ENCODE data around the gene UBR3. TPM values are rescaled to one million over a fixed set of nuclear protein-coding genes. Genes with fewer than 3 reads are reported as not detected.

The UBR3 gene
- total and polyA plus RNA-seq, 2 experiments from 2014 or later: 10.7 to 28.0 TPM

DNA sequence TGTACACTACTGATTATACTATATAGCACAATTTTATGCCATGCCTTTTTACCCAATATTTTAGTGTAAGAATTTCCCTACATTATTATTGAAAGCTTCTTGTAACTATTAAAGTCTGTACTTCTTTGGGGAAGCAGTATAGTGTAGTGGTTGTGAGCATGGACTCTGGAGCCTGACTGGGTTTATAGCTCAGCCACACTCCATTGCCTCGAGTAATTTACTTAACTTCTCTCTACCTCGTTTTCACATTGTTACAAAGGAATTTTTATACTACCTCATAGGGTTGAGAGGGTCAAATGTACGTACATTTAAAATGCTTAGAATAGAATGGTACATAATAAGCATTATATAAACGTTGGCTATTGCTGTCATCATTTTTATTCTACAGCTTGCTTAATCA, 139.2 kb downstream of the UBR3 start (continued):
- TF ChIP-seq, protein P1, sequence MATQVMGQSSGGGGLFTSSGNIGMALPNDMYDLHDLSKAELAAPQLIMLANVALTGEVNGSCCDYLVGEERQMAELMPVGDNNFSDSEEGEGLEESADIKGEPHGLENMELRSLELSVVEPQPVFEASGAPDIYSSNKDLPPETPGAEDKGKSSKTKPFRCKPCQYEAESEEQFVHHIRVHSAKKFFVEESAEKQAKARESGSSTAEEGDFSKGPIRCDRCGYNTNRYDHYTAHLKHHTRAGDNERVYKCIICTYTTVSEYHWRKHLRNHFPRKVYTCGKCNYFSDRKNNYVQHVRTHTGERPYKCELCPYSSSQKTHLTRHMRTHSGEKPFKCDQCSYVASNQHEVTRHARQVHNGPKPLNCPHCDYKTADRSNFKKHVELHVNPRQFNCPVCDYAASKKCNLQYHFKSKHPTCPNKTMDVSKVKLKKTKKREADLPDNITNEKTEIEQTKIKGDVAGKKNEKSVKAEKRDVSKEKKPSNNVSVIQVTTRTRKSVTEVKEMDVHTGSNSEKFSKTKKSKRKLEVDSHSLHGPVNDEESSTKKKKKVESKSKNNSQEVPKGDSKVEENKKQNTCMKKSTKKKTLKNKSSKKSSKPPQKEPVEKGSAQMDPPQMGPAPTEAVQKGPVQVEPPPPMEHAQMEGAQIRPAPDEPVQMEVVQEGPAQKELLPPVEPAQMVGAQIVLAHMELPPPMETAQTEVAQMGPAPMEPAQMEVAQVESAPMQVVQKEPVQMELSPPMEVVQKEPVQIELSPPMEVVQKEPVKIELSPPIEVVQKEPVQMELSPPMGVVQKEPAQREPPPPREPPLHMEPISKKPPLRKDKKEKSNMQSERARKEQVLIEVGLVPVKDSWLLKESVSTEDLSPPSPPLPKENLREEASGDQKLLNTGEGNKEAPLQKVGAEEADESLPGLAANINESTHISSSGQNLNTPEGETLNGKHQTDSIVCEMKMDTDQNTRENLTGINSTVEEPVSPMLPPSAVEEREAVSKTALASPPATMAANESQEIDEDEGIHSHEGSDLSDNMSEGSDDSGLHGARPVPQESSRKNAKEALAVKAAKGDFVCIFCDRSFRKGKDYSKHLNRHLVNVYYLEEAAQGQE (IDR thresholded peaks at IDR 0.05; ENCODE audit: unreplicated experiment): no peak
- no peak for TF ChIP-seq JUNB (IDR thresholded peaks at IDR 0.05; ENCODE audit: unreplicated experiment)

DNA sequence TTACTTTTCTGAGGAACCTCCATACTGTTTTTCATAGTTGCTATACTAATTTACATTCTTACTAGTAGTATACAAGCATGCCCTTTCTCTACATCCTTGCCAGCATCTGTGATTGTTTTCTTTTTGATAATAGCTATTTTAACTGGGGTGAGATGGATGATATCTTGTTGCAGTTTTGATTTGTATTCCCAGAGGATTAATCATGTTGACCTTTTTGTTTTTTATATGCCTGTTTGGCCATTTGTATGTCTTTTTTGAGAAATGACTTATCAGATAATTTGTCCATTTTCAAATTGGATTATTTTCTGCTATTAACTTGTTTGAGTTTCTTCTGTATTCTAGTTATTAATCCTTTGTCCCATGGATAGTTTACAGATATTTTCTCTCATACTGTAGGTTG, 141.5 kb downstream of the UBR3 start:
- TF ChIP-seq EZH2 (IDR thresholded peaks at IDR 0.05; ENCODE audit: low read depth, unreplicated experiment) (no peak), STAT1 (IDR thresholded peaks at IDR 0.05; ENCODE audit: unreplicated experiment) (no peak), JUNB (IDR thresholded peaks at IDR 0.05; ENCODE audit: unreplicated experiment) (no peak)
- no peaks in the 10 kb centered on the region for H3K4me1 ChIP-seq (ENCODE audit: insufficient read depth)
- Mint-ChIP-seq H3K4me1 (no peaks in the 10 kb centered on the region), H3K36me3 (ENCODE audit: low read depth) (peaks cover 16% of the 10 kb centered on the region; the same call in 2 of the 3 replicates), H3K27ac (no peak overlapping the region), H3K9me3 (peaks cover 4% of the 10 kb centered on the region; the same call in 1 of the 3 replicates), H3K4me3 (no peak overlapping the region), H3K27me3 (ENCODE audit: insufficient read depth, low read depth, poor library complexity) (no peaks in the 10 kb centered on the region)
- no peak for DNase-seq (ENCODE audit: low spot score)
- 0 out of 2 replicates have a peak, but pooled peaks cover 3% of the 10 kb centered on the region for H3K9me2 ChIP-seq (ENCODE audit: insufficient read depth)
- no peaks in the 10 kb centered on the region for H3K79me2 ChIP-seq (replicated peaks; ENCODE audit: insufficient read depth)
- H3K4me3 ChIP-seq: no peak overlapping the region
- no peak overlapping the region for H3K27ac ChIP-seq (ENCODE audit: low read depth)
- no peak overlapping the region for H3K4me2 ChIP-seq
- H3K27me3 ChIP-seq (ENCODE audit: insufficient read depth): no peaks in the 10 kb centered on the region
- no peak overlapping the region for H2AFZ ChIP-seq
- no peaks in the 10 kb centered on the region for H3F3A ChIP-seq (replicated peaks; ENCODE audit: low read depth)
- H3K36me3 ChIP-seq (ENCODE audit: insufficient read depth): no peaks in the 10 kb centered on the region
- ATAC-seq: no peak
- no peaks in the 10 kb centered on the region for H4K20me1 ChIP-seq (replicated peaks; ENCODE audit: insufficient read depth)

DNA sequence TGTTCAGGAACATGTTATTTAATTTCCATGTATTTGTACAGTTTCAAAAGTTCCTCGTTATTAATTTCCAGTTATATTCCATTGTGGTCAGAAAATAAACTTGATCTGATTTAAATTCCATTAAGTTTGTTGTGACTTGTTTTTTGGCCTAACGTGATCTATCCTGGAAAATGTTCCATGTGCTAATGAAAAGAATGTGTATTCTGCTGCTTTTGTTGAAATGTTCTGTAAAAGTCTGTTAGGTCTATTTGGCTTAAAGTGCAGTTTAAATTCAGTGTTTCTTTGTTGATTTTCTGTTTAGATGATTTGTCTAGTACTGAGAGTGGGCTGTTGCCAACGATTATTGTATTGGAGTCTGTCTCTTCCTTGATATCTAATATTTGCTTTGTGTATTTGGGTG, 148.0 kb downstream of the UBR3 start:
- no peaks in the 10 kb centered on the region for H3K79me2 ChIP-seq (replicated peaks; ENCODE audit: insufficient read depth)
- H3K36me3 ChIP-seq (ENCODE audit: insufficient read depth): peaks cover 10% of the 10 kb centered on the region
- ATAC-seq: no peak
- no peaks in the 10 kb centered on the region for H3K4me1 ChIP-seq (ENCODE audit: insufficient read depth)
- H3F3A ChIP-seq (replicated peaks; ENCODE audit: low read depth): no peaks in the 10 kb centered on the region
- H3K27me3 Mint-ChIP-seq (ENCODE audit: insufficient read depth, low read depth, poor library complexity): peaks cover 2% of the 10 kb centered on the region
- H3K27ac Mint-ChIP-seq: no peak overlapping the region
- no peak overlapping the region for H3K4me3 Mint-ChIP-seq
- H3K4me3 ChIP-seq: no peak overlapping the region
- H3K4me1 Mint-ChIP-seq: peaks cover 3% of the 10 kb centered on the region; the same call in 2 of the 3 replicates
- H3K4me2 ChIP-seq: no peak overlapping the region
- H2AFZ ChIP-seq: no peak overlapping the region
- no peak overlapping the region for H3K27ac ChIP-seq (ENCODE audit: low read depth)
- no peaks in the 10 kb centered on the region for H4K20me1 ChIP-seq (replicated peaks; ENCODE audit: insufficient read depth)
- no peaks in the 10 kb centered on the region for H3K27me3 ChIP-seq (ENCODE audit: insufficient read depth)
- DNase-seq (ENCODE audit: low spot score): no peak
- peaks cover 39% of the 10 kb centered on the region for H3K36me3 Mint-ChIP-seq (ENCODE audit: low read depth)
- H3K9me3 Mint-ChIP-seq: peaks cover 20% of the 10 kb centered on the region
- peaks cover 7% of the 10 kb centered on the region; the same call in 1 of the 2 replicates for H3K9me2 ChIP-seq (ENCODE audit: insufficient read depth)
- TF ChIP-seq STAT1 (IDR thresholded peaks at IDR 0.05; ENCODE audit: unreplicated experiment) (no peak), EZH2 (IDR thresholded peaks at IDR 0.05; ENCODE audit: low read depth, unreplicated experiment) (no peak), JUNB (IDR thresholded peaks at IDR 0.05; ENCODE audit: unreplicated experiment) (no peak)
- TF ChIP-seq, protein P2, sequence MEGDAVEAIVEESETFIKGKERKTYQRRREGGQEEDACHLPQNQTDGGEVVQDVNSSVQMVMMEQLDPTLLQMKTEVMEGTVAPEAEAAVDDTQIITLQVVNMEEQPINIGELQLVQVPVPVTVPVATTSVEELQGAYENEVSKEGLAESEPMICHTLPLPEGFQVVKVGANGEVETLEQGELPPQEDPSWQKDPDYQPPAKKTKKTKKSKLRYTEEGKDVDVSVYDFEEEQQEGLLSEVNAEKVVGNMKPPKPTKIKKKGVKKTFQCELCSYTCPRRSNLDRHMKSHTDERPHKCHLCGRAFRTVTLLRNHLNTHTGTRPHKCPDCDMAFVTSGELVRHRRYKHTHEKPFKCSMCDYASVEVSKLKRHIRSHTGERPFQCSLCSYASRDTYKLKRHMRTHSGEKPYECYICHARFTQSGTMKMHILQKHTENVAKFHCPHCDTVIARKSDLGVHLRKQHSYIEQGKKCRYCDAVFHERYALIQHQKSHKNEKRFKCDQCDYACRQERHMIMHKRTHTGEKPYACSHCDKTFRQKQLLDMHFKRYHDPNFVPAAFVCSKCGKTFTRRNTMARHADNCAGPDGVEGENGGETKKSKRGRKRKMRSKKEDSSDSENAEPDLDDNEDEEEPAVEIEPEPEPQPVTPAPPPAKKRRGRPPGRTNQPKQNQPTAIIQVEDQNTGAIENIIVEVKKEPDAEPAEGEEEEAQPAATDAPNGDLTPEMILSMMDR (conservative IDR thresholded peaks at IDR 0.05; ENCODE audit: low read depth in 2 of 2): no peak
- TF ChIP-seq, protein P3, sequence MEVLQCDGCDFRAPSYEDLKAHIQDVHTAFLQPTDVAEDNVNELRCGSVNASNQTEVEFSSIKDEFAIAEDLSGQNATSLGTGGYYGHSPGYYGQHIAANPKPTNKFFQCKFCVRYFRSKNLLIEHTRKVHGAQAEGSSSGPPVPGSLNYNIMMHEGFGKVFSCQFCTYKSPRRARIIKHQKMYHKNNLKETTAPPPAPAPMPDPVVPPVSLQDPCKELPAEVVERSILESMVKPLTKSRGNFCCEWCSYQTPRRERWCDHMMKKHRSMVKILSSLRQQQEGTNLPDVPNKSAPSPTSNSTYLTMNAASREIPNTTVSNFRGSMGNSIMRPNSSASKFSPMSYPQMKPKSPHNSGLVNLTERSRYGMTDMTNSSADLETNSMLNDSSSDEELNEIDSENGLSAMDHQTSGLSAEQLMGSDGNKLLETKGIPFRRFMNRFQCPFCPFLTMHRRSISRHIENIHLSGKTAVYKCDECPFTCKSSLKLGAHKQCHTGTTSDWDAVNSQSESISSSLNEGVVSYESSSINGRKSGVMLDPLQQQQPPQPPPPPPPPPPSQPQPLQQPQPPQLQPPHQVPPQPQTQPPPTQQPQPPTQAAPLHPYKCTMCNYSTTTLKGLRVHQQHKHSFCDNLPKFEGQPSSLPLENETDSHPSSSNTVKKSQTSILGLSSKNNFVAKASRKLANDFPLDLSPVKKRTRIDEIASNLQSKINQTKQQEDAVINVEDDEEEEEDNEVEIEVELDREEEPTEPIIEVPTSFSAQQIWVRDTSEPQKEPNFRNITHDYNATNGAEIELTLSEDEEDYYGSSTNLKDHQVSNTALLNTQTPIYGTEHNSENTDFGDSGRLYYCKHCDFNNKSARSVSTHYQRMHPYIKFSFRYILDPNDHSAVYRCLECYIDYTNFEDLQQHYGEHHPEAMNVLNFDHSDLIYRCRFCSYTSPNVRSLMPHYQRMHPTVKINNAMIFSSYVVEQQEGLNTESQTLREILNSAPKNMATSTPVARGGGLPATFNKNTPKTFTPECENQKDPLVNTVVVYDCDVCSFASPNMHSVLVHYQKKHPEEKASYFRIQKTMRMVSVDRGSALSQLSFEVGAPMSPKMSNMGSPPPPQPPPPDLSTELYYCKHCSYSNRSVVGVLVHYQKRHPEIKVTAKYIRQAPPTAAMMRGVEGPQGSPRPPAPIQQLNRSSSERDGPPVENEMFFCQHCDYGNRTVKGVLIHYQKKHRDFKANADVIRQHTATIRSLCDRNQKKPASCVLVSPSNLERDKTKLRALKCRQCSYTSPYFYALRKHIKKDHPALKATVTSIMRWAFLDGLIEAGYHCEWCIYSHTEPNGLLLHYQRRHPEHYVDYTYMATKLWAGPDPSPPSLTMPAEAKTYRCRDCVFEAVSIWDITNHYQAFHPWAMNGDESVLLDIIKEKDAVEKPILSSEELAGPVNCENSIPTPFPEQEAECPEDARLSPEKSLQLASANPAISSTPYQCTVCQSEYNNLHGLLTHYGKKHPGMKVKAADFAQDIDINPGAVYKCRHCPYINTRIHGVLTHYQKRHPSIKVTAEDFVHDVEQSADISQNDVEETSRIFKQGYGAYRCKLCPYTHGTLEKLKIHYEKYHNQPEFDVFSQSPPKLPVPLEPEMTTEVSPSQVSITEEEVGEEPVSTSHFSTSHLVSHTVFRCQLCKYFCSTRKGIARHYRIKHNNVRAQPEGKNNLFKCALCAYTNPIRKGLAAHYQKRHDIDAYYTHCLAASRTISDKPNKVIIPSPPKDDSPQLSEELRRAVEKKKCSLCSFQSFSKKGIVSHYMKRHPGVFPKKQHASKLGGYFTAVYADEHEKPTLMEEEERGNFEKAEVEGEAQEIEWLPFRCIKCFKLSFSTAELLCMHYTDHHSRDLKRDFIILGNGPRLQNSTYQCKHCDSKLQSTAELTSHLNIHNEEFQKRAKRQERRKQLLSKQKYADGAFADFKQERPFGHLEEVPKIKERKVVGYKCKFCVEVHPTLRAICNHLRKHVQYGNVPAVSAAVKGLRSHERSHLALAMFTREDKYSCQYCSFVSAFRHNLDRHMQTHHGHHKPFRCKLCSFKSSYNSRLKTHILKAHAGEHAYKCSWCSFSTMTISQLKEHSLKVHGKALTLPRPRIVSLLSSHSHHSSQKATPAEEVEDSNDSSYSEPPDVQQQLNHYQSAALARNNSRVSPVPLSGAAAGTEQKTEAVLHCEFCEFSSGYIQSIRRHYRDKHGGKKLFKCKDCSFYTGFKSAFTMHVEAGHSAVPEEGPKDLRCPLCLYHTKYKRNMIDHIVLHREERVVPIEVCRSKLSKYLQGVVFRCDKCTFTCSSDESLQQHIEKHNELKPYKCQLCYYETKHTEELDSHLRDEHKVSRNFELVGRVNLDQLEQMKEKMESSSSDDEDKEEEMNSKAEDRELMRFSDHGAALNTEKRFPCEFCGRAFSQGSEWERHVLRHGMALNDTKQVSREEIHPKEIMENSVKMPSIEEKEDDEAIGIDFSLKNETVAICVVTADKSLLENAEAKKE (CRISPR knock-in tag; IDR thresholded peaks at IDR 0.05): no peak

Measured in GM23338 (cell line).